Activated CD4-positive, alpha-beta T cell treated with anti-CD3 and anti-CD28 coated beads for 24 hours (primary cell): ENCODE results near the gene NDFIP1.

Source experiments
- DNase-seq, 2 donors: peaks; one replicate each; pipeline ENCODE4 v3.0.0-alpha.2; 2020; ENCODE audit warnings: low read depth in 2 of 2

NDFIP1 gene

GRCh38 chr5:142119051-142119625, 10.6 kb downstream of the NDFIP1 start:
- DNase-seq, result no peak

GRCh38 chr5:142120247-142120935, 11.8 kb downstream of the NDFIP1 start:
- DNase-seq, result no peak

- no peak for DNase-seq
Observed at GRCh38 chr5:142122121-142122520, 13.5 kb downstream of the NDFIP1 start.

GRCh38 chr5:142125378-142125777, 16.8 kb downstream of the NDFIP1 start:
- no peak for DNase-seq

GRCh38 chr5:142125963-142126362, 17.4 kb downstream of the NDFIP1 start:
- no peak for DNase-seq

- no peak for DNase-seq
Observed at GRCh38 chr5:142128675-142129208, 20.2 kb downstream of the NDFIP1 start.

- DNase-seq, result no peak
Observed at GRCh38 chr5:142129446-142130066, 21.0 kb downstream of the NDFIP1 start.

- DNase-seq, result no peak
Observed at GRCh38 chr5:142131394-142131793, 22.8 kb downstream of the NDFIP1 start.

- no peak for DNase-seq
Observed at GRCh38 chr5:142132916-142133315, 24.3 kb downstream of the NDFIP1 start.

GRCh38 chr5:142133330-142134206, 25.0 kb downstream of the NDFIP1 start:
- DNase-seq, result no peak

- no peak for DNase-seq
Observed at GRCh38 chr5:142134331-142135010, 25.9 kb downstream of the NDFIP1 start.

GRCh38 chr5:142141463-142141862, 32.9 kb downstream of the NDFIP1 start:
- DNase-seq, result no peak

- DNase-seq, result no peak
Observed at GRCh38 chr5:142143878-142144277, 35.3 kb downstream of the NDFIP1 start.

GRCh38 chr5:142145106-142145900, 36.7 kb downstream of the NDFIP1 start:
- peak; percentile 40 to 52 for DNase-seq

GRCh38 chr5:142149363-142149762, 40.8 kb downstream of the NDFIP1 start:
- no peak for DNase-seq

GRCh38 chr5:142150431-142150830, 41.9 kb downstream of the NDFIP1 start:
- no peak for DNase-seq

- peak; percentile 27 to 50 for DNase-seq
Observed at GRCh38 chr5:142151436-142152383, 43.1 kb downstream of the NDFIP1 start.

- no peak for DNase-seq
Observed at GRCh38 chr5:142152384-142152732, 43.8 kb downstream of the NDFIP1 start.

- no peak for DNase-seq
Observed at GRCh38 chr5:142153674-142154448, 45.3 kb downstream of the NDFIP1 start.
